HepG2 (cell line): ENCODE data around the gene C16orf89. TPM values are rescaled to one million over a fixed set of nuclear protein-coding genes. Genes with fewer than 3 reads are reported as not detected.

ENCODE experiments used
- CBFB ChIP-seq: sonication (generic); formaldehyde crosslinking; IDR thresholded peaks from 2 replicates; pipeline ENCODE4 v1.4.0; 2020; ENCODE audit warnings: missing genetic modification reagents
- HCFC1 ChIP-seq: fragments of 150-350 bp; IDR thresholded peaks from 2 replicates; pipeline ENCODE4 v1.6.1; 2014; ENCODE audit warnings: low read depth, low read length
- HOXA3 ChIP-seq: sonication (generic); formaldehyde crosslinking; IDR thresholded peaks from 2 replicates; pipeline ENCODE4 v1.5.0; 2020; ENCODE audit warnings: missing genetic modification reagents
- JUN ChIP-seq: sonication (generic); formaldehyde crosslinking; IDR thresholded peaks from 2 replicates; pipeline ENCODE4 v1.4.0; 2020; ENCODE audit warnings: mild to moderate bottlenecking, missing genetic modification reagents
- MED13 ChIP-seq: sonication (generic); formaldehyde crosslinking; IDR thresholded peaks from 2 replicates; pipeline ENCODE4 v1.5.0; 2020; ENCODE audit warnings: missing genetic modification reagents
- MEIS1 ChIP-seq: sonication (generic); formaldehyde crosslinking; IDR thresholded peaks from 2 replicates; pipeline ENCODE4 v1.9.0; 2021; ENCODE audit warnings: mild to moderate bottlenecking, missing genetic modification reagents, moderate library complexity, borderline replicate concordance
- NFKBIZ ChIP-seq: IDR thresholded peaks from 2 replicates; pipeline ENCODE4 v1.6.1; 2018; ENCODE audit warnings: missing genetic modification reagents, missing compliant biosample characterization
- TBX2 ChIP-seq: sonication (generic); formaldehyde crosslinking; IDR thresholded peaks from 2 replicates; pipeline ENCODE4 v1.5.0; 2020; ENCODE audit warnings: missing genetic modification reagents, mild to moderate bottlenecking, borderline replicate concordance
- YEATS2 ChIP-seq: sonication (generic); formaldehyde crosslinking; IDR thresholded peaks from 2 replicates; pipeline ENCODE4 v1.4.0; 2020; ENCODE audit warnings: missing genetic modification reagents, borderline replicate concordance
- YEATS4 ChIP-seq: sonication (generic); formaldehyde crosslinking; IDR thresholded peaks from 2 replicates; pipeline ENCODE4 v1.4.0; 2020; ENCODE audit warnings: missing genetic modification reagents, borderline replicate concordance
- ZFY ChIP-seq: sonication (generic); formaldehyde crosslinking; IDR thresholded peaks from 2 replicates; pipeline ENCODE4 v1.4.0; 2020; ENCODE audit warnings: missing genetic modification reagents
- ZNF451 ChIP-seq: sonication (generic); formaldehyde crosslinking; IDR thresholded peaks from 2 replicates; pipeline ENCODE4 v1.5.0; 2020; ENCODE audit warnings: mild to moderate bottlenecking, missing genetic modification reagents
- ZNF724P ChIP-seq: sonication (generic); formaldehyde crosslinking; IDR thresholded peaks from 2 replicates; pipeline ENCODE4 v1.8.0; 2022; ENCODE audit warnings: missing genetic modification reagents, borderline replicate concordance
- polyA plus RNA-seq, 8 experiments: library from polyadenylated mRNA; depleted of rRNA in 3 of 8; stranded (reverse) in 7 of 8; unstranded in 1 of 8; fragments of >200 nt; fragmentation: Illumina TruSeq in 4 of 8; extraction: Trizol in 4 of 8; gene quantifications; 2 replicates each; pipeline versions ENCODE4 v1.2.1 to v1.2.3, GENCODE V29; 2011 to 2016; ENCODE audit warnings: low read depth in 4 of 8, missing spikeins in 1 of 8, mixed read lengths in 1 of 8; ENCODE audit not compliant: insufficient read depth in 1 of 8
- total RNA-seq, 5 experiments: library from RNA; depleted of rRNA; stranded (reverse); fragments of >200 nt; fragmentation: Illumina TruSeq; extraction: Trizol; gene quantifications; 2 replicates each; pipeline ENCODE4 v1.2.3, GENCODE V29; 2016; ENCODE audit warnings: low read depth in 1 of 5
- TF ChIP-seq, protein P1 (sequence below): sonication (generic); formaldehyde crosslinking; IDR thresholded peaks from 2 replicates; pipeline ENCODE4 v1.4.0; 2020; ENCODE audit warnings: missing genetic modification reagents
- TF ChIP-seq, protein P2 (sequence below): sonication (generic); formaldehyde crosslinking; conservative IDR thresholded peaks from 2 replicates; pipeline ENCODE4 v1.4.0; 2020; ENCODE audit warnings: missing genetic modification reagents
- TF ChIP-seq, protein P3 (sequence below): sonication (generic); formaldehyde crosslinking; IDR thresholded peaks from 2 replicates; pipeline ENCODE4 v1.4.0; 2020; ENCODE audit warnings: missing genetic modification reagents
- TF ChIP-seq, protein P4 (sequence below): sonication (generic); formaldehyde crosslinking; conservative IDR thresholded peaks from 2 replicates; pipeline ENCODE4 v1.4.0; 2020; ENCODE audit warnings: missing genetic modification reagents
- TF ChIP-seq, protein P5 (sequence below): sonication (generic); formaldehyde crosslinking; IDR thresholded peaks from 2 replicates; pipeline ENCODE4 v1.5.1; 2020; ENCODE audit warnings: missing genetic modification reagents, mild to moderate bottlenecking, borderline replicate concordance

The C16orf89 gene
- total and polyA plus RNA-seq, 2 of the 13 experiments (the other 11 are each of a cell fraction or from before 2014, with no cell fraction given) = 1.9 to 3.4 TPM

DNA sequence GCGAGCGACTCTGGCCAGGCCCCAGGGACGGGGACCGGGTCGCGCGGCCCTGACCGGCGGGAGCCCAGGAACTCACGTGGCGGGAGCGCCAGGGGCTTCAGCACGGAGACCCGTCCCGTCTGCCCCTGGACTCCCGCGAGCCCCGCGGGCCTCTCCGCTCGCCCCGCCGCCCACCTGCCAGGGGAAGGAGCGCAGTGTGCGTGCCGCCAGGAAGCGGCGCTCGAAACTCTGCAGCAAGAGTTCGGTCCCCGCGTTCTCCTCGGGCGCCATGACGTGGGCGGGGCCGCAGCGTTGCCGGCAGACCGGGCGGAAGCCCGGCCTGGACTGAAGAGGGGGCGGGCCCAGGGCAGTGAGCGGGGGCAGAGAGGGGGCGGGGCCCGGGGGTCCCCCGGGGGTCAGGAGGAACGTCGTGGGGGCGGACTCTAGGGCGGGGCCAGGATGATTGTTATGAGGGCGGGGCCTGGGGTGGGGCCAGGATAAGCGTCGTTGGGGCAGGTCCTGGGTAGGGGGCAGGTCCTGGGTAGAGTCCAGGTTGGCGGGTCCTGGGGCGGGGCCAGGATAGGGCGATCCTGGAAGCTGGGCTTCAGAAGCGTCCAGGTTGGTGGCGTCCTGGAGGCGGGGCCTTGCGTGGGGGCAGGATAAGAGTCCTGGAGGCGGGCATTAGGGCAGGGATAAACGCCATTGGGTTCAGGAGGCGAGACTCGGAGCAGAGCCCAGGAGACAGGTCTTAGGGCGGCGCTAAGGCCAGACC lies 31.9 kb upstream of the C16orf89 start, which contains the start of gene EEF2KMT (continued):
- TF ChIP-seq, protein P1, sequence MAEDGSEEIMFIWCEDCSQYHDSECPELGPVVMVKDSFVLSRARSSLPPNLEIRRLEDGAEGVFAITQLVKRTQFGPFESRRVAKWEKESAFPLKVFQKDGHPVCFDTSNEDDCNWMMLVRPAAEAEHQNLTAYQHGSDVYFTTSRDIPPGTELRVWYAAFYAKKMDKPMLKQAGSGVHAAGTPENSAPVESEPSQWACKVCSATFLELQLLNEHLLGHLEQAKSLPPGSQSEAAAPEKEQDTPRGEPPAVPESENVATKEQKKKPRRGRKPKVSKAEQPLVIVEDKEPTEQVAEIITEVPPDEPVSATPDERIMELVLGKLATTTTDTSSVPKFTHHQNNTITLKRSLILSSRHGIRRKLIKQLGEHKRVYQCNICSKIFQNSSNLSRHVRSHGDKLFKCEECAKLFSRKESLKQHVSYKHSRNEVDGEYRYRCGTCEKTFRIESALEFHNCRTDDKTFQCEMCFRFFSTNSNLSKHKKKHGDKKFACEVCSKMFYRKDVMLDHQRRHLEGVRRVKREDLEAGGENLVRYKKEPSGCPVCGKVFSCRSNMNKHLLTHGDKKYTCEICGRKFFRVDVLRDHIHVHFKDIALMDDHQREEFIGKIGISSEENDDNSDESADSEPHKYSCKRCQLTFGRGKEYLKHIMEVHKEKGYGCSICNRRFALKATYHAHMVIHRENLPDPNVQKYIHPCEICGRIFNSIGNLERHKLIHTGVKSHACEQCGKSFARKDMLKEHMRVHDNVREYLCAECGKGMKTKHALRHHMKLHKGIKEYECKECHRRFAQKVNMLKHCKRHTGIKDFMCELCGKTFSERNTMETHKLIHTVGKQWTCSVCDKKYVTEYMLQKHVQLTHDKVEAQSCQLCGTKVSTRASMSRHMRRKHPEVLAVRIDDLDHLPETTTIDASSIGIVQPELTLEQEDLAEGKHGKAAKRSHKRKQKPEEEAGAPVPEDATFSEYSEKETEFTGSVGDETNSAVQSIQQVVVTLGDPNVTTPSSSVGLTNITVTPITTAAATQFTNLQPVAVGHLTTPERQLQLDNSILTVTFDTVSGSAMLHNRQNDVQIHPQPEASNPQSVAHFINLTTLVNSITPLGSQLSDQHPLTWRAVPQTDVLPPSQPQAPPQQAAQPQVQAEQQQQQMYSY (CRISPR knock-in tag) = 0 out of 2 replicates have a peak, but pooled peaks have one; percentile 50
- TF ChIP-seq, protein P2, sequence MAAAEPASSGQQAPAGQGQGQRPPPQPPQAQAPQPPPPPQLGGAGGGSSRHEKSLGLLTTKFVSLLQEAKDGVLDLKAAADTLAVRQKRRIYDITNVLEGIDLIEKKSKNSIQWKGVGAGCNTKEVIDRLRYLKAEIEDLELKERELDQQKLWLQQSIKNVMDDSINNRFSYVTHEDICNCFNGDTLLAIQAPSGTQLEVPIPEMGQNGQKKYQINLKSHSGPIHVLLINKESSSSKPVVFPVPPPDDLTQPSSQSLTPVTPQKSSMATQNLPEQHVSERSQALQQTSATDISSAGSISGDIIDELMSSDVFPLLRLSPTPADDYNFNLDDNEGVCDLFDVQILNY (CRISPR knock-in tag) = peak; percentile 51; the same call in 1 of the 2 replicates
- peak; percentile 89 for TF ChIP-seq ZFY (CRISPR knock-in tag)
- TF ChIP-seq, protein P3, sequence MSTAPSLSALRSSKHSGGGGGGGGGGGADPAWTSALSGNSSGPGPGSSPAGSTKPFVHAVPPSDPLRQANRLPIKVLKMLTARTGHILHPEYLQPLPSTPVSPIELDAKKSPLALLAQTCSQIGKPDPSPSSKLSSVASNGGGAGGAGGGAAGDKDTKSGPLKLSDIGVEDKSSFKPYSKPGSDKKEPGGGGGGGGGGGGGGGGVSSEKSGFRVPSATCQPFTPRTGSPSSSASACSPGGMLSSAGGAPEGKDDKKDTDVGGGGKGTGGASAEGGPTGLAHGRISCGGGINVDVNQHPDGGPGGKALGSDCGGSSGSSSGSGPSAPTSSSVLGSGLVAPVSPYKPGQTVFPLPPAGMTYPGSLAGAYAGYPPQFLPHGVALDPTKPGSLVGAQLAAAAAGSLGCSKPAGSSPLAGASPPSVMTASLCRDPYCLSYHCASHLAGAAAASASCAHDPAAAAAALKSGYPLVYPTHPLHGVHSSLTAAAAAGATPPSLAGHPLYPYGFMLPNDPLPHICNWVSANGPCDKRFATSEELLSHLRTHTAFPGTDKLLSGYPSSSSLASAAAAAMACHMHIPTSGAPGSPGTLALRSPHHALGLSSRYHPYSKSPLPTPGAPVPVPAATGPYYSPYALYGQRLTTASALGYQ (CRISPR knock-in tag) = peak; percentile 77; the same call in 1 of the 2 replicates
- TF ChIP-seq HOXA3 (CRISPR knock-in tag) = peak; percentile 71
- TF ChIP-seq NFKBIZ (CRISPR knock-in tag) = peak; percentile 40; the same call in 1 of the 2 replicates
- peak; percentile 64 for TF ChIP-seq TBX2
- peak; percentile 70; the same call in 1 of the 2 replicates for TF ChIP-seq MED13
- TF ChIP-seq, protein P4, sequence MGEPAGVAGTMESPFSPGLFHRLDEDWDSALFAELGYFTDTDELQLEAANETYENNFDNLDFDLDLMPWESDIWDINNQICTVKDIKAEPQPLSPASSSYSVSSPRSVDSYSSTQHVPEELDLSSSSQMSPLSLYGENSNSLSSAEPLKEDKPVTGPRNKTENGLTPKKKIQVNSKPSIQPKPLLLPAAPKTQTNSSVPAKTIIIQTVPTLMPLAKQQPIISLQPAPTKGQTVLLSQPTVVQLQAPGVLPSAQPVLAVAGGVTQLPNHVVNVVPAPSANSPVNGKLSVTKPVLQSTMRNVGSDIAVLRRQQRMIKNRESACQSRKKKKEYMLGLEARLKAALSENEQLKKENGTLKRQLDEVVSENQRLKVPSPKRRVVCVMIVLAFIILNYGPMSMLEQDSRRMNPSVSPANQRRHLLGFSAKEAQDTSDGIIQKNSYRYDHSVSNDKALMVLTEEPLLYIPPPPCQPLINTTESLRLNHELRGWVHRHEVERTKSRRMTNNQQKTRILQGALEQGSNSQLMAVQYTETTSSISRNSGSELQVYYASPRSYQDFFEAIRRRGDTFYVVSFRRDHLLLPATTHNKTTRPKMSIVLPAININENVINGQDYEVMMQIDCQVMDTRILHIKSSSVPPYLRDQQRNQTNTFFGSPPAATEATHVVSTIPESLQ (CRISPR knock-in tag) = 0 out of 2 replicates have a peak, but pooled peaks have one; percentile 59
- peak; percentile 59 for TF ChIP-seq ZNF451 (CRISPR knock-in tag)
- peak; percentile 24; the same call in 1 of the 2 replicates for TF ChIP-seq CBFB
- peak; percentile 19; the same call in 1 of the 2 replicates for TF ChIP-seq HCFC1
- peak; percentile 94 for TF ChIP-seq ZNF724P (CRISPR knock-in tag)
- 0 out of 2 replicates have a peak, but pooled peaks have one; percentile 17 for TF ChIP-seq YEATS2 (CRISPR knock-in tag)
- peak; percentile 93 for TF ChIP-seq YEATS4 (CRISPR knock-in tag)
- peak; percentile 60; the same call in 1 of the 2 replicates for TF ChIP-seq JUN (CRISPR knock-in tag)
- TF ChIP-seq, protein P5, sequence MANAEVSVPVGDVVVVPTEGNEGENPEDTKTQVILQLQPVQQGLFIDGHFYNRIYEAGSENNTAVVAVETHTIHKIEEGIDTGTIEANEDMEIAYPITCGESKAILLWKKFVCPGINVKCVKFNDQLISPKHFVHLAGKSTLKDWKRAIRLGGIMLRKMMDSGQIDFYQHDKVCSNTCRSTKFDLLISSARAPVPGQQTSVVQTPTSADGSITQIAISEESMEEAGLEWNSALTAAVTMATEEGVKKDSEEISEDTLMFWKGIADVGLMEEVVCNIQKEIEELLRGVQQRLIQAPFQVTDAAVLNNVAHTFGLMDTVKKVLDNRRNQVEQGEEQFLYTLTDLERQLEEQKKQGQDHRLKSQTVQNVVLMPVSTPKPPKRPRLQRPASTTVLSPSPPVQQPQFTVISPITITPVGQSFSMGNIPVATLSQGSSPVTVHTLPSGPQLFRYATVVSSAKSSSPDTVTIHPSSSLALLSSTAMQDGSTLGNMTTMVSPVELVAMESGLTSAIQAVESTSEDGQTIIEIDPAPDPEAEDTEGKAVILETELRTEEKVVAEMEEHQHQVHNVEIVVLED (CRISPR knock-in tag) = peak; percentile 69; the same call in 1 of the 2 replicates
- TF ChIP-seq MEIS1 (CRISPR knock-in tag) = peak; percentile 95
